SK-N-MC (cell line): ENCODE data around the gene EFHB.

ENCODE experiments used
- EZH2 ChIP-seq: fragments of 200-600 bp; sonication (generic); IDR thresholded peaks from one replicate; pipeline ENCODE4 v1.6.1; 2017; ENCODE audit warnings: antibody characterized with exemption
- POLR2AphosphoS5 ChIP-seq: IDR thresholded peaks from 2 replicates; pipeline ENCODE4 v1.6.1; 2012; ENCODE audit warnings: mild to moderate bottlenecking, low read depth, low read length, borderline replicate concordance

DNA sequence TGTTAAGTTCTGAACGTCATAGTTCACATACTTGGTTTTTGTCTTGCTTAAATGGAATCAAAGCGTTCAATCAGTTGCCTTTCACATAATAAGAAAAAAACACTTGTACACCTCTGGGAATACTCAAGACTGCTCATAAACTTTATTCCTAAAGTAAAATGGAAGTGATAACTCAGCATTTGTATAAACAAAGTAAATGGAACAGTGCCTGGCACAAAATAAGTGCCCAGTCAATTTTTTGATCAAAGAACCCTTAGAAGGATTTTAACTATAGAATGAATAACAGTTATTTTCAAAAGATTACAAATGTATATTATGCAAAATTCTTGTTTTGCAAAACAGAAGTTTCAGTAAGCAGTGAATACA is 14.2 kb upstream of the EFHB start:
- TF ChIP-seq POLR2AphosphoS5 (no peak), EZH2 (no peak)
